ENCODE data around the gene MXRA7. TPM values are rescaled to one million over a fixed set of nuclear protein-coding genes. Genes with fewer than 3 reads are reported as not detected.

The MXRA7 gene
- total RNA-seq, 1 experiment from 2014 or later, result 33.6 TPM

GRCh38 chr17:76720941-76721340 lies 10.2 kb upstream of the MXRA7 start:
- ChIA-PET POLR2A (interaction anchor here (1.0 to 1.2 kb wide), 2 partner anchors 9 to 80 kb away, joined by 3 to 4 read pairs; no protein-coding TSS in a partner anchor), CTCF (interaction anchor here (0.6 to 1.1 kb wide), 2 partner anchors 198 to 354 kb away, joined by 3 to 5 read pairs; no protein-coding TSS in a partner anchor)
- DNase-seq (ENCODE audit: unreplicated experiment), result no peak
- no TSS peak for BruUV-seq (replicated peaks)
- H3K4me1 Mint-ChIP-seq (ENCODE audit: insufficient read depth, unreplicated experiment), result peaks cover 13% of the 10 kb centered on the region
- H3K27me3 Mint-ChIP-seq (ENCODE audit: insufficient read depth, unreplicated experiment), result no peaks in the 10 kb centered on the region
- H3K4me3 Mint-ChIP-seq (ENCODE audit: unreplicated experiment), result no peak overlapping the region
- intact Hi-C loops (cut with micrococcal nuclease), result no loop called here
- no peak overlapping the region for H3K27ac Mint-ChIP-seq (ENCODE audit: low read depth, unreplicated experiment)
- no peaks in the 10 kb centered on the region for H3K9me3 Mint-ChIP-seq (ENCODE audit: unreplicated experiment)
- no peak for TF ChIP-seq CTCF (IDR thresholded peaks at IDR 0.05; ENCODE audit: unreplicated experiment)
- H3K36me3 Mint-ChIP-seq (ENCODE audit: insufficient read depth, unreplicated experiment), result peaks cover 98% of the 10 kb centered on the region

- BruUV-seq (replicated peaks), result no TSS peak
- H3K9me3 Mint-ChIP-seq (ENCODE audit: unreplicated experiment), result no peaks in the 10 kb centered on the region
- no peak for DNase-seq (ENCODE audit: unreplicated experiment)
- no peaks in the 10 kb centered on the region for H3K27me3 Mint-ChIP-seq (ENCODE audit: insufficient read depth, unreplicated experiment)
- ChIA-PET POLR2A (no interaction called here), CTCF (interaction anchor here (1.1 kb wide), 1 partner anchor 198 kb away, joined by 3 read pairs; no protein-coding TSS in a partner anchor)
- peaks cover 98% of the 10 kb centered on the region for H3K36me3 Mint-ChIP-seq (ENCODE audit: insufficient read depth, unreplicated experiment)
- no peak for TF ChIP-seq CTCF (IDR thresholded peaks at IDR 0.05; ENCODE audit: unreplicated experiment)
- H3K27ac Mint-ChIP-seq (ENCODE audit: low read depth, unreplicated experiment), result no peak overlapping the region
- no peak overlapping the region for H3K4me3 Mint-ChIP-seq (ENCODE audit: unreplicated experiment)
- peaks cover 13% of the 10 kb centered on the region for H3K4me1 Mint-ChIP-seq (ENCODE audit: insufficient read depth, unreplicated experiment)
- intact Hi-C loops (cut with micrococcal nuclease), result no loop called here
These were observed 9.4 kb upstream of the MXRA7 start for GRCh38 chr17:76720211-76720610.

- no peak for TF ChIP-seq CTCF (IDR thresholded peaks at IDR 0.05; ENCODE audit: unreplicated experiment)
- no peak overlapping the region for H3K4me3 Mint-ChIP-seq (ENCODE audit: unreplicated experiment)
- ChIA-PET CTCF (interaction anchor here (0.8 to 1.6 kb wide), 3 partner anchors 9 to 94 kb away, joined by 3 to 7 read pairs (median 3); no protein-coding TSS in a partner anchor), POLR2A (interaction anchor here (0.6 to 5.3 kb wide), 3 partner anchors 7 to 18 kb away, joined by 3 to 51 read pairs (median 20); partner anchors contain the start of genes JMJD6, METTL23 and SRSF2)
- intact Hi-C loops (cut with micrococcal nuclease), result loop anchor here (5.0 to 10.0 kb wide), 2 partner anchors 36 to 164 kb away; no protein-coding TSS in a partner anchor
- no peak overlapping the region for H3K27ac Mint-ChIP-seq (ENCODE audit: low read depth, unreplicated experiment)
- BruUV-seq (replicated peaks), result no TSS peak
- H3K9me3 Mint-ChIP-seq (ENCODE audit: unreplicated experiment), result no peaks in the 10 kb centered on the region
- DNase-seq (ENCODE audit: unreplicated experiment), result no peak
- no peaks in the 10 kb centered on the region for H3K27me3 Mint-ChIP-seq (ENCODE audit: insufficient read depth, unreplicated experiment)
- H3K36me3 Mint-ChIP-seq (ENCODE audit: insufficient read depth, unreplicated experiment), result peaks cover 99% of the 10 kb centered on the region
- peaks cover 13% of the 10 kb centered on the region for H3K4me1 Mint-ChIP-seq (ENCODE audit: insufficient read depth, unreplicated experiment)
These were observed 7.8 kb upstream of the MXRA7 start for GRCh38 chr17:76718516-76718915.

- peaks cover 94% of the 10 kb centered on the region for H3K36me3 Mint-ChIP-seq (ENCODE audit: insufficient read depth, unreplicated experiment)
- H3K9me3 Mint-ChIP-seq (ENCODE audit: unreplicated experiment), result no peaks in the 10 kb centered on the region
- H3K27ac Mint-ChIP-seq (ENCODE audit: low read depth, unreplicated experiment), result peak overlapping the region; percentile 55
- CTCF ChIA-PET, result interaction anchor here (0.6 to 1.7 kb wide), 5 partner anchors 11 to 1017 kb away, joined by 3 to 7 read pairs (median 4); no protein-coding TSS in a partner anchor
- BruUV-seq (replicated peaks), result no TSS peak
- peaks cover 13% of the 10 kb centered on the region for H3K4me1 Mint-ChIP-seq (ENCODE audit: insufficient read depth, unreplicated experiment)
- TF ChIP-seq CTCF (IDR thresholded peaks at IDR 0.05; ENCODE audit: unreplicated experiment), result no peak
- DNase-seq (ENCODE audit: unreplicated experiment), result peak; percentile 57
- POLR2A ChIA-PET, result interaction anchor here (0.6 to 5.3 kb wide), 12 partner anchors 8 to 166 kb away, joined by 3 to 51 read pairs (median 6); partner anchors contain the start of genes JMJD6, METTL23, MFSD11 and ST6GALNAC2
- no peaks in the 10 kb centered on the region for H3K27me3 Mint-ChIP-seq (ENCODE audit: insufficient read depth, unreplicated experiment)
- intact Hi-C loops (cut with micrococcal nuclease), result loop anchor here (5.0 to 10.0 kb wide), 2 partner anchors 35 to 162 kb away; no protein-coding TSS in a partner anchor
- H3K4me3 Mint-ChIP-seq (ENCODE audit: unreplicated experiment), result no peak overlapping the region
These were observed 6.1 kb upstream of the MXRA7 start for GRCh38 chr17:76716839-76717215.
